Natural killer cell treated with Interleukin-12 subunit alpha and Interleukin-12 subunit beta and Interleukin-15 and Interleukin-18, amount 100 ng/mL, for 72 hours (primary cell): ENCODE data around the gene DGCR6L. TPM values are rescaled to one million over a fixed set of nuclear protein-coding genes. Genes with fewer than 3 reads are reported as not detected.
"Not testable (repeated sequence)": the region's sequence is repeated elsewhere in the genome, so short reads cannot be mapped to it uniquely, and the experiment has no call there.

ENCODE experiments used
- ATAC-seq, 2 donors: fragments of 150-1000 bp; cut with Tn5 transposase in 1 of 2; sonication (Bioruptor Pico), chemical (Tn5 transposase) in 1 of 2; 2 replicates each; pipeline ENCODE4 v1.10.0; 2021
- DNase-seq: peaks from one replicate; pipeline ENCODE4 v3.0.0; 2022; ENCODE audit warnings: low spot score
- H3K27ac Mint-ChIP-seq, 2 donors: 1 replicate in 1 of 2; 2 replicates in 1 of 2; pipeline ENCODE4 v1.8.0; 2022; ENCODE audit warnings: mixed read lengths in 2 of 2, mild to moderate bottlenecking in 1 of 2, moderate library complexity in 1 of 2
- H3K27me3 Mint-ChIP-seq, 2 donors: 1 replicate in 1 of 2; 2 replicates in 1 of 2; pipeline ENCODE4 v1.8.0; 2022; ENCODE audit warnings: mixed read lengths in 2 of 2
- H3K36me3 Mint-ChIP-seq: one replicate; pipeline ENCODE4 v1.8.0; 2022; ENCODE audit warnings: mixed read lengths
- H3K4me1 Mint-ChIP-seq, 2 donors: 1 replicate in 1 of 2; 2 replicates in 1 of 2; pipeline ENCODE4 v1.8.0; 2022; ENCODE audit warnings: low read depth in 2 of 2, mixed read lengths in 2 of 2, mild to moderate bottlenecking in 1 of 2
- H3K4me3 Mint-ChIP-seq: one replicate; pipeline ENCODE4 v1.8.0; 2022; ENCODE audit warnings: mixed read lengths
- H3K9me3 Mint-ChIP-seq: 2 replicates; pipeline ENCODE4 v1.8.0; 2022; ENCODE audit warnings: mixed read lengths
- total RNA-seq, 2 donors: library from RNA; stranded (reverse); gene quantifications; one replicate each; pipeline ENCODE4 v1.2.3, GENCODE V29; 2022

DGCR6L gene
- total RNA-seq, 2 donors from 2014 or later: 18.7 to 27.2 TPM

DNA sequence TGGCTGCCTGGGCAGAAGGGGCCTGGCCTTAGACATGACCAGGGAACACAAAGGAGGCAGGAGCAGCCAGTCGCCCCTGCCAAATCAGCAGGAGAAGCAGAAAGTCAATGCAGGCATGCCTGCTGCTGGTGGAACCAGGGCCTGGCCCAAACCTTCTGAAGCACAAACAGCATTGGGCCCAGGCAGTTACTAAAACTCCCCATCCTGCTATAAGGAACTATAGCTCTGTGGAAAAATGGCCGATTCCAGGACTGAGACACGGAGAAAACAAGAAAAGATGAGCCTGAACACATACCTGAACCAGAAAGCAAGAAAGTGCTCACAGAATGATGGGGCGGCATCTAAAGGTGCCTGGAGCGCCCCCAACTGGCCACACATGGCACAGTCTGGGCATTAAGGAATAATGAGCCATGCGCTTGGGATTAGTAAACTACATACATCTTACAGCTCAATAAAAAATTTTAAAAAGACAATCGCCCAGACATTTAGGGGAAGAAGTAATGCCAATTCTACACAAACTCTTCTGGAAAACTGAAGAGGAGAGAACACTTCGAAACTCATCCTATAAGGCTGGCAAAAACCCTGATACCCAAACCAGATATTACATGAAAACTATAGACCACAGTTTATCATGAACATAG, 2.3 kb downstream of the DGCR6L start:
- not testable (repeated sequence) for H3K27ac Mint-ChIP-seq, H3K27me3 Mint-ChIP-seq, ATAC-seq, H3K9me3 Mint-ChIP-seq, H3K36me3 Mint-ChIP-seq
- H3K4me3 Mint-ChIP-seq: peak overlapping the region; percentile 38
- DNase-seq: peak; percentile 22
- H3K4me1 Mint-ChIP-seq: peaks cover 15% of the 10 kb centered on the region in 2 donors

DNA sequence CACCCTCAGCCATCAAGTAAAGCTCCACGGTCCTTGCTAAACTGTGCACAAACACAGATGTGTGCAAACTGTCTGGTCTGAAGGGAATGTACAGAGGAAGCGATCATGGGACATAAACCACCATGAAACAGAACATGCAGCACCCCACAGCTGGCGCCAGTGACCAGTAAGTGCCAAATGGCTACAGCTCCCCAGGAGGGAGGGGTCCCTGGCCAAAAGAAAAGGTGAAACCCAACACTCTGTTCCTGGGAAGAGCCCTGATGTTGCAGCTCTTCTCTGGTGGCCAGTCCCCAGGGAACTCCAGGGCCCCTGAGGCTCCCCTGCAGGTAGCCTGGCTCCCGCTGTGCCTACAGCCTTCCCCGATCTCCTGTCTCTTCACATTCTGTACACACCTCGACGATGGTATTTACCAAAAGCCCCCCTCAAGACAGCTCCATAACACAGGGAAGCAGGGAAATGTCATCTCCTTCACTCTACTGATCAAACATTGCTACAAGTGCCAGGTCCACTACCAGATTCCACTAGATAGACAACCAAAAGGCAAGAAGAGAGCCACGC, 2.9 kb downstream of the DGCR6L start:
- Mint-ChIP-seq H3K27me3 (no peaks in the 10 kb centered on the region), H3K36me3 (no peaks in the 10 kb centered on the region), H3K27ac (no peak overlapping the region), H3K4me1 (peaks cover 15% of the 10 kb centered on the region in 2 donors), H3K9me3 (no peaks in the 10 kb centered on the region), H3K4me3 (no peak overlapping the region)
- DNase-seq (peak; percentile 47), ATAC-seq (no peak)

- peak; percentile 54 for DNase-seq
- Mint-ChIP-seq H3K4me1 (peaks cover 12 to 15% of the 10 kb centered on the region in 2 donors), H3K4me3 (no peak overlapping the region), H3K27ac (no peak overlapping the region), H3K27me3 (no peaks in the 10 kb centered on the region), H3K9me3 (no peaks in the 10 kb centered on the region), H3K36me3 (no peaks in the 10 kb centered on the region)
- no peak for ATAC-seq
These were observed 3.5 kb downstream of the DGCR6L start for GRCh38 chr22:20316217-20316843.

GRCh38 chr22:20315337-20316216, 4.3 kb downstream of the DGCR6L start:
- Mint-ChIP-seq H3K27me3 (no peaks in the 10 kb centered on the region), H3K27ac (no peak overlapping the region), H3K4me3 (no peak overlapping the region), H3K36me3 (no peaks in the 10 kb centered on the region), H3K9me3 (no peaks in the 10 kb centered on the region), H3K4me1 (peaks cover 8 to 15% of the 10 kb centered on the region in 2 donors)
- DNase-seq (peak; percentile 38), ATAC-seq (no peak)

GRCh38 chr22:20314741-20315336, 5.0 kb downstream of the DGCR6L start:
- not testable (repeated sequence) for H3K36me3 Mint-ChIP-seq, ATAC-seq, H3K27me3 Mint-ChIP-seq, H3K4me3 Mint-ChIP-seq, H3K9me3 Mint-ChIP-seq, H3K27ac Mint-ChIP-seq
- DNase-seq: peak; percentile 58
- H3K4me1 Mint-ChIP-seq: peaks cover 6 to 15% of the 10 kb centered on the region in 2 donors

DNA sequence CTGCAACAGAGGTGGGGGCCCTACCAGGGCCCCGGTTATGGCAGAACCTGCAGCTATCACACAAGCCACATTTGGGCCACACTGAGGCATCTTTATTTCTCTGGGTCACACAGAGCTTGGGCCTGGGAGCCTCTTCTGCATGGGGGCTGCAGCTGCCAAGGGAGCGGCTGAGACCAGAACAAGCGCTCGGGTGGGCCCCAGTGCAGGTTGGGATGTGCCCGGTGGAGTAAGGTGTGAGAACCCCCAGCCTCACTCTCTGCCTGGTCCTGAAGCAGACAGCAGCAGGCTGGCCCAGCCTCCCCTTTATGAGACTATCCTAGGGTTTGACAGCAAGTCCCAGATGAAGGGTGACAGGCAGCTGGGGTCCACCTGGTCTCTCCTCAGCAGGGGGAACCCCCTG, 5.7 kb downstream of the DGCR6L start:
- DNase-seq, H3K27me3 Mint-ChIP-seq, H3K27ac Mint-ChIP-seq, H3K4me3 Mint-ChIP-seq, H3K36me3 Mint-ChIP-seq, ATAC-seq, H3K9me3 Mint-ChIP-seq: not testable (repeated sequence)
- H3K4me1 Mint-ChIP-seq: peaks cover 6 to 15% of the 10 kb centered on the region in 2 donors

DNA sequence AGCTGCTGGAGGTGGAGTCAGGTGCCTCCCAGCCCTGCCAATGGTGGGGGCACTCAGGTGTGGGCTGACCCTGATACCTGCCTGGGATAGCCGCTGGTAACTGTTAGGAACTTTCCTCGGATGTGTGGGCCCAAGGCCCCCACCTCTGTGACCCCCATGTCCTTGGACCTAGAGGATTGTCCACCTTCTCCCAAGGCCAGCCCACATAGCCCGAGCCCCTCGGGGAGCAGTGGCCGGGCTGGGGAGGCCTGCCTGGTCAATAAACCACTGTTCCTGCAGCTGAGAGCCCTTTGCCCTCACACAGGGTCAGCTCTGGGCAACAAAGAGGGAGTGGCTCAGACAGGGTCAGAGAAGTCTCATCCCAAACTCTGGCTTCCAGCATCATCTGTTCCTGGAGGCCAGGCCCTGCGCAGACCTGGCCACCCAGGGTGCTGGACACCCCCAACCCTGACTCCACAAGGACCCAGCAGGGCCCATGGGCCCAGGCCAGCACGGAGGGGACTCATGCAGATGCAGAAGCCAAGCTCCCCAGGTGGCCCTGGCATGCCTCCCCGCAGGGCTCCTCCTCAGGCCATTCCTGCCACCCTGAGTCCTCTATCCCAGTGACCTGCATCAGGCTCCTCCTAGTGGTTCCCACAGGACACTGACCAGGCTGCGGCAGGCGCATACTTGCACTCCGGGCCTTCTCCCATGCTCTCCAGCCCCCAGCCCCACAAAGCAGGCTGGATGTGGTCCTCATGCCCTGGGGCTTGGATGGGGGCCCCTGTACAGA, 6.4 kb downstream of the DGCR6L start:
- H3K4me1 Mint-ChIP-seq: peaks cover 6 to 15% of the 10 kb centered on the region in 2 donors
- H3K9me3 Mint-ChIP-seq, ATAC-seq, H3K36me3 Mint-ChIP-seq, H3K27me3 Mint-ChIP-seq, H3K4me3 Mint-ChIP-seq, H3K27ac Mint-ChIP-seq: not testable (repeated sequence)
- peak; percentile 34 for DNase-seq

DNA sequence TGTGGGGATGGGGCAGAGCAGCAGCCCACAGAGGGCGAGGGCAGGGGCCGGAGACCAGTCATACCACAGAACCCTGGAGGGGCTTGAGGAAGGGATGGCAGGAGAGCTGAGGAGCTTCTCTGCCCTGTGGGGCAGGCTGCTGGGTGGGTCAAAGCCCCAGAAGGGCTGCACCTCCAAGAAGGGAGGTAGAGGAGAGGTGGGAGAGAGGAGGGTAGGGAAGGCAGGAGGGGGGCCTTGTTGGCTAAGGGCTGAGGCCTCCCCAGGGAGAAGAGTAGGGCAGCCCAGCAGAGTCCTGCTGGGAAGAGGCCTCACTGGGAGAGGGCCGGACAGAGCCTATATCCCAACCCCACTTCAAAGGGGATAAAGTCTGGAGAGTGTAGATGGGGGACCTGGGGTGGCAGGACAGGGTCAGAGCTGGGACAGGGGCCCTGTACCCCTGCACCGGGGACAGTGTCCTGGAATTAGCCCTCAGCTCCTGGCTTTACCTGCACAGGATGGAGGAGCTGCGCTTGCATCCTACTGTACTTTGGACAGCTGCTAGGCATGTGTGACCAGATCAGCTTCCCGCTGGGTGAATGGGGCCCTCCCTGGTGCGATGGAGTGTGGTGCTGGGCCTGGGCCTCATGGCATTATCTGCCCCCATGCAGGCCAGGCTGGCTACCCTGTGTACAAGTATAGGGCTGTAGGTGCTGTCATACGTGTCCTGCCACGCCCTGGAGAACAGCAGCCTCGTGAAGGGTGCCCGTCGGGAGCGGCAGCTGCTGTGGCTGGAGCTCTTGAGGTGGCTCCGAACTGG, 7.3 kb downstream of the DGCR6L start:
- Mint-ChIP-seq H3K36me3 (no peaks in the 10 kb centered on the region), H3K27ac (no peak overlapping the region), H3K4me1 (peaks cover 4 to 7% of the 10 kb centered on the region in 2 donors), H3K9me3 (no peaks in the 10 kb centered on the region), H3K4me3 (no peak overlapping the region), H3K27me3 (no peaks in the 10 kb centered on the region)
- no peak for ATAC-seq
- DNase-seq: peak; percentile 10

- ATAC-seq, H3K4me3 Mint-ChIP-seq, H3K4me1 Mint-ChIP-seq, H3K27me3 Mint-ChIP-seq, H3K27ac Mint-ChIP-seq, H3K9me3 Mint-ChIP-seq, H3K36me3 Mint-ChIP-seq: not testable (repeated sequence)
- peak; percentile 13 for DNase-seq
These were observed 8.4 kb downstream of the DGCR6L start for GRCh38 chr22:20311249-20312062.

DNA sequence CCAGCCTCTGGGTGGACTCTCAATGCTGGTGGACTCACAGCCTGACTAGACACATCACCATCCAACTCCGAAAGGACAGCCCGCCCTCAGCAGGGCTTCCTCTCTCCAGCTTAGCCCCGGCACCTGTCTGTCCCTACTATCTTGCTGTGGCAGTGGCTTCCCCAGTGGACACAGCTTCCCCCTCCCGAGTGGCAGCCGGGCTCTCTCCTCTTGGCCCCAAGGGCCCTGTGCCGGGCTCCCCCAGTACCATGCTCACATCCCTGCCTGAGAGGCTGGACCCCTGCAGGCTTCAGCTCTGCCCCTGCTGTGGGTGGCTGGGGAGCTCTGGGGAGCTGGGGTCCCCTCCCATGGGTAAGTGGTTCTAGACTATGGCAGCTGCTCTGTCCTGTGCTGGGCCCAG, 9.1 kb downstream of the DGCR6L start:
- not testable (repeated sequence) for H3K27me3 Mint-ChIP-seq, H3K9me3 Mint-ChIP-seq, H3K27ac Mint-ChIP-seq, H3K4me1 Mint-ChIP-seq, H3K36me3 Mint-ChIP-seq, H3K4me3 Mint-ChIP-seq
- ATAC-seq: peak in 1 of 2 donors; percentile 11
- DNase-seq: peak; percentile 49

DNA sequence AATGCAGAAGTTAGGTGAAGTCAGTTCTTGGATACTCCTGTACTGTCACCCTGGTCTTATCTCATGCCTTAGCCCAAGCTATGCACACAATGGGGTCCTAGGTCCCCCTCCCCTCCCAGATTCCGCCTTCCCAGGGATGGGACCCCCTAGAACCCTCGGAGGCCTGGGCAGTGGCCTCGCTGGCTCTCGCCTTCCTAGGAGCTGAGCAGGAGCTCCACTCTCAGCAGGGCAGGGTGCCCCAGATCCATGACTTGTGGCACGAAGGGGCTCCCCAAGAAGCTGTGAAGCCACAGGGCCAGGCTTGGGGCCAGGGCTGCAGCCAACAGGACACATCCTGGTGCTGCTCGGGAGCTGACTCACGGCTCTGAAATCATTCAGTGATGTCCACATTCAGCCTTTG, 9.7 kb downstream of the DGCR6L start:
- not testable (repeated sequence) for H3K4me1 Mint-ChIP-seq, H3K9me3 Mint-ChIP-seq, H3K27me3 Mint-ChIP-seq, ATAC-seq, H3K4me3 Mint-ChIP-seq, H3K36me3 Mint-ChIP-seq, H3K27ac Mint-ChIP-seq
- peak; percentile 6 for DNase-seq
